GM21529 (cell line): ENCODE results near the gene PRR7.
"Not testable (repeated sequence)": the region's sequence is repeated elsewhere in the genome, so short reads cannot be mapped to it uniquely, and the experiment has no call there.

ENCODE experiments used
- ATAC-seq: cut with Tn5 transposase; IDR thresholded peaks from one replicate; pipeline ENCODE4 v1.9.1; 2021; ENCODE audit not compliant: unreplicated experiment

PRR7 gene

GRCh38 chr5:177483994-177484901 lies 37.6 kb downstream of the PRR7 start:
- no peak for ATAC-seq

- no peak for ATAC-seq
These were observed 38.4 kb downstream of the PRR7 start for GRCh38 chr5:177484902-177485549.

- ATAC-seq = not testable (repeated sequence)
These were observed 39.1 kb downstream of the PRR7 start for GRCh38 chr5:177485753-177486152.

DNA sequence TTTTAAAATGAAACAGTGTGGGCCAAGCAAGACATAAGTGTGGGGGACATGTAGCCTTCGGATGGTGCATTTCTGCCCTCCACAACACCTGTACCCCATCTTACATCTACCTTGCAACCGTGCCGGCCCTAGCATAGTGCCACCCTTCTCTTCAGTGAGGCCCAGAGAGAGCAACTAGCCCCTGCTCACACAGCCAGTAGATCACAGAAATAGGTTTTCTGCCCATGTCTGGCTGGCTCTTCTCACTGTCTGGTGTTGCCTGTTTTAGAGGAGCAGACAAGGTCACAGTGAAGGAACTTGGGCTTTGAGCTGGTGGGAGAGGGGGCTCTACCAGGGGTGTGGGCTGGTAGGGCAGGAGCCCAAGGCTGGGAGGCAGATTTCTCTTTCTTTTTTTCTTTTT lies 39.6 kb downstream of the PRR7 start:
- no peak for ATAC-seq

DNA sequence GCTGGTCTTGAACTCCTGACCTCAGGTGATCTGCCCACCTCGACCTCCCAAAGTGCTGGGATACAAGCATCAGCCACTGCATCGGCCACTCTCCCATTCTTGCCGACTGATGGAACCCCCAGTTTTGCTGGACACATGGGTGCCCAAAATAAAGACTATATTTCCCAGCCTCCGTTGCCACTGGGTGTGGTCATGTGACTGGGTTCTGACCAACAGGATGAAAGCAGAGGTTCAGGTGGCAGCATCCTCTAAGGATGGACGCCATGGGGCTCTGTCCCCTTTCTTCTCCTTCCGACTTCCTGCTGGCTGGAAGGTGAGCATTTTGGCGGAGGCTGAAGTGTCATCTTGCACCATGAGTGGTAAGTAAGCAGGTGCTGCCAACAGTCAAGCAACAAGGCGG lies 40.5 kb downstream of the PRR7 start:
- ATAC-seq = no peak

- no peak for ATAC-seq
These were observed 41.4 kb downstream of the PRR7 start for GRCh38 chr5:177487975-177488374.

DNA sequence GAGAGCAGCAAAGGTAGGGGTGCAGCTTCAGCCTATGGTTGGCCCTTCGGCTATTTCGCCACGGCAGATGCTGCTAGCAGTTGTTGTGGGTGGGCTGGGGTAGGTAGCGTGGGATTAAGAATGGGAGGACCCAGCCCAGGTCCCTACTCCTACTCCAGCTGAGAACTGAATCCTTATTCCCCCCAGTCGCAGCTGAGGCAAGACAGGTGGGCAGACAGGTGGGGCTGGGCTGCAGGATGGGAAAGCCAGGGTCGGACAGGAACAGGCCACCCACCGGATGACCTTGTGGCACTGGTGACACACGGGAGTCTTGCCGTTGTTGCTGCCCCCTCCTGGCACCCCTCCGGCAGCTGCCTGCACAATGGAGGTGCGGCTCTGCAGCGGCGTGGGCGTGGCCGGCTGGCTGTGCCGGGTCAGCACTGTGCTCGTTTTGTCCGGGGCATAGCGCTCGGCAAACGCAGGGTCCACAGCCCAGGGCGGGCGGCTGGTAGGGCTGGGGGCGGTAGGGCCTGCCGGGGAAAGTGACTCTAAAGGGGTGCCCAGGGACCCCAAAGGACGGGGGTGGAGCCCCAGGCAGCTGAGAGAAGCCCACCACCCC lies 42.6 kb downstream of the PRR7 start:
- ATAC-seq = no peak

DNA sequence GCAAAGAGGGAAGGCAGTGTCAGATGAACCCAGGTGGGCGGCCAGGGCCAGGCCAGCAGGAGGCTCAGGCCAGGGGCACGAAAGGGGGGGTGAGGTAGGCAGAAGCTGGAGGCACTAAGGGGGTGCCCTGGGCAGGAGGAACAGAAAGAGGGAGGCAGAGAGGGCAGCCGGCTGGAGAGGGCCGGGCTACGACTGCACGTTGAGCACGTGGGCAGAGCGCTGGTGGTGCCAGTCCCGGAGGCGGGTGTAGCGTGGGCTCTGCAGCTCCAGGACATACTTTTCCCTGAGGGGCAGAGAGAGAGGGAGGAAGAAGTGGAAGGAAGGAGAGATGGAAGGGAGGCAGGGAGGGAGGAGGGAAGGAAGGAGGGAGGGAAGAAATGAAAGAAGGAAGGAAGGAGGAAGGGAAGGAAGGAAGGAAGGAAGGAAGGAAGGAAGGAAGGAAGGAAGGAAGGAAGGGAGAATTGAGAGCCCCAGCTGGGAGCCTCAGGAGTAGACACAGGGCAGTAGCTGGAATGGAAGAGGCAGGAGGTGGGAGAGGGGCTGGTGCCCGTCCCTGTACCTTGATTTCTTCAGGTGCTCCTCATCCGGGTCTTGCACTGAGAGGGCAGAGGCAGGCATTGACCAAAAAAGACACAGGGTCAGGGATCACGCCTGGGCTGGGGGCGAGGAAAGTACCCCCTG lies 43.8 kb downstream of the PRR7 start:
- ATAC-seq = no peak

- ATAC-seq = no peak
These were observed 44.4 kb downstream of the PRR7 start for GRCh38 chr5:177490992-177491391.

- no peak for ATAC-seq
These were observed 44.9 kb downstream of the PRR7 start for GRCh38 chr5:177491429-177491945.

DNA sequence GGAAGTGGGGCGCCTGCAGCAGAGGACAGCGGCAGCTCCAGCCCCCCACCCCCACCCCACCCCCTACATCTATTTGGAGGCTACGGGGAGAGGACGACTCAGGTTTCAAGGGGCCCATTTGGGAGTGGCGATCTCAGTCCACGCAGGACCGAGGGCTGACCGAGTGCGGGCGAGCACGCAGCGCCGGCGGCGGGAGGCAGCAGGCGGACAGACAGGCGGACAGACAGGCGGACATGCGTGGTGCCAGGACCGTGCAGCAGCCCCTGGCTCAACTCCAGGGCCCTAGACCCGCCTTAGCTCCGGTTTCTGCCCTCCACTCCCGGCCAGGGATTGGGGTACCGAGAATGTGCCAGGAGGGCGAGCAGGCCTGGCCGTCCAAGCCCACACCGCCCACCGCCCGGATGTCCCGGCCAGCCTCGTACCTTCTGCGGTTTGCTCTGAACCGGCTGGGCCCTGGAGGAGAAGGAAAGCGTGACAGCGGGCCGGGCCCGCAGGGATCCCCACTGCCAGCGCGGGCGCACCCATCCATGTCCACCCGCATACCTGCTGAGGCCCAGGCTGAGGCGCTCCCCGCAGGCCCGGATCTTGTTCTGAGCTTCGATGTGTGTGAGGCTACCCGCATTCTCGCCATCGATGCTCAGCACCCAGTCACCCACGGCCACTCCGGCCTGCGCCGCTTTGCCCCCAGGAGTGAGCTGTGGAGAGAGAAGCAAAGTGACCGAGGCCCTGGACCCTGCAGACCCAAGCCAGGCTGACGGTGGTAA lies 45.6 kb downstream of the PRR7 start:
- ATAC-seq = no peak

GRCh38 chr5:177492841-177493240 lies 46.2 kb downstream of the PRR7 start:
- ATAC-seq = no peak

- no peak for ATAC-seq
These were observed 47.3 kb downstream of the PRR7 start for GRCh38 chr5:177493795-177494345.

GRCh38 chr5:177494346-177495195 lies 48.0 kb downstream of the PRR7 start:
- no peak for ATAC-seq

GRCh38 chr5:177495243-177496060 lies 48.8 kb downstream of the PRR7 start:
- ATAC-seq = no peak

DNA sequence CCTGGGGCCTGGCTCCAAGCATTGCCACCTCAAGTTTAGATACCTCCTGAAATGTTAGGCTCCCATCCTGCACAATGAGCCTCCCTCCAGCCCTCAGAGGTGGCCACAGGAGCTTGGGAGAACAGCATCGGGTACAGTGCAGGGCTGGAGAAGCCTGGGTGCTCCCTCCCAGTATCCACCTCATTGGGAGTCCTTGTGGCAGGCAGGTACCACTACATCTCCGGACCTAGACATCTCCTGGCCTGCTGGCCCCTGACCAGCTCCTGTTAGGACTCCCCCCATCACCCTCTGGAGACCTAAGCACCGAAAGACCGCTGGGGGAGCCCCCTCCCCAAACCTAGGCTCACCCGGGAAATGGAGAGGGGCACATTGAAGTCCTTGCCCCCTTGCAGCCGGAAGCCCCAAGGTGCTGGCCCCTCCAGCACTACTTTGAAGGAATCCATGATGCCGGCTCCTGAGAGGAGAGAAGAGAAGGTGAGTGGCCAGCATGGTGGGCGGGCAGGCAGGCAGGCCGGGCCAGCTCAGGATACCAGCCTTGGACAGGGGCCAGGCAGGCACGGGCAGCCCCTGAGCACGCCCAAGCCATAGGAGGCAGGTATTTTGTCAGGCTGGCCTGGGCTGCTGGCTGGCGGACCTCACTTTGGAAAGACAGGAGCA lies 49.6 kb downstream of the PRR7 start:
- ATAC-seq = no peak

DNA sequence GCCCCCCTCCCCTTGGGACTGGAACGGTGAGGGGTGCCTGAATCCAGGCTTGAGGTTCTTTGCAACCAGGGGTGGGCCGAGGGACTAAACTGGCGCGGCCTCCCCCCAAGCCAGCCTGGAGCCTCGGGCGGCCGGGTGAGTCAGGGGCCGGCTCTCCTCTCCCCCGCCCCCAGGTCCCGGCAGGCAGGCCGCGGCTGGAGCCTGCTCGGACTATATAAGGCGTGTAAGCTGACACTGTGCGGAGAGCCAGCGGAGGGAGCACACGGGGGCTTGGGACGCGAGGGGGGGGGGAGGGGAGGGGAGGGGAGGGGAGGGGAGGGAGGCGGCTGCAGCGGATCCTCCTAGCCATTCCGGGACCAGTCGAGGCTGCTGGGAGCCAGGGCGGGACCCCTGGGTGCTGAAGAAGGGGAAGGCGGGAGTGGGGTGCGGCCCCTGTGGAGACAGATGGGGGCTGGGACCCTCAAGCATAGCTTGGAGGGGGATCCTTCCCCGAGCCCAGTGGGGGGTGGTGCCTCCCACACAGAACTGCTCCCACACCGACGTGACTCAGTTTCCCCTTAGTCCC lies 50.2 kb downstream of the PRR7 start:
- ATAC-seq = no peak
